SH-SY5Y (cell line): ENCODE measurements around the gene IFI27.

Experiments used
- GATA2 ChIP-seq: IDR thresholded peaks from 2 replicates; pipeline ENCODE4 v1.6.1; 2011; ENCODE audit warnings: mild to moderate bottlenecking, low read depth, low read length
- GATA3 ChIP-seq: IDR thresholded peaks from 2 replicates; pipeline ENCODE4 v1.6.1; 2011; ENCODE audit warnings: low read depth, mild to moderate bottlenecking, low read length, moderate library complexity

DNA sequence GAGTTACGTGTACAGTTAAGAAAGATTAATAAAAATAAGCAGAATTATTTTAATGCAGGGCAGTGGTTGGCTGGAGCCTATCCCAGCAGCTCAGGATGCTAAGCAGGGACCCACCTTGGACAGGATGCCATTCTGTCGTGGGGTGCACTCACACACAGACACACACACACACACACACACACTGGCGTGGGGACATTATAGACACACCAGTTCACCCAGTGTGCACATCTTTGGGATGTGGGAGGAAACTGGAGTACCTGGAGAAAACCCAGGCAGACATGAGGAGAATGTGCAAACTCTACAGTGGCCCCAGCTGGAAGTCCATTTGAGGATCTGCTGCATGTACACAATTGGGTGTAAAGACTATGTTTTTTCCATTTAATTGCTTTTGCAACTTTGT is 31.7 kb downstream of the IFI27 start:
- TF ChIP-seq GATA3 (no peak), GATA2 (no peak)
